Measurements from ENCODE around the gene ACOXL. TPM values are rescaled to one million over a fixed set of nuclear protein-coding genes. Genes with fewer than 3 reads are reported as not detected.

ACOXL gene
- total and polyA plus RNA-seq, 2 of the 8 experiments (the other 6 are each of a cell fraction or from before 2014, with no cell fraction given): 11.4 to 20.6 TPM

GRCh38 chr2:110823165-110823564 is 90.8 kb downstream of the ACOXL start:
- H3K27ac ChIP-seq (ENCODE audit: low read depth, low read length): no peak overlapping the region
- no peaks in the 10 kb centered on the region for H3K23me2 ChIP-seq (ENCODE audit: low read depth, low read length)
- no peak overlapping the region for H4K5ac ChIP-seq (ENCODE audit: insufficient read length, low read depth, low read length)
- FAIRE-seq (no peak), DNase-seq (ENCODE audit: low read depth in 1 of 2, low spot score in 2 of 2) (no peak)
- H4K8ac ChIP-seq (ENCODE audit: extremely low read depth, insufficient read depth, low read length): no peak overlapping the region
- H2BK120ac ChIP-seq (replicated peaks; ENCODE audit: low read depth, low read length): no peak overlapping the region
- 0 out of 4 replicates have a peak, but pooled peaks cover 0 to 6% of the 10 kb centered on the region in 2 experiments for H3K9me3 ChIP-seq (ENCODE audit: insufficient read depth in 2 of 2, low read depth in 1 of 2, low read length in 1 of 2)
- no peak overlapping the region for H3K9ac ChIP-seq (replicated peaks in 1 of 4; ENCODE audit: extremely low read depth in 1 of 4, low read depth in 3 of 4, low read length in 3 of 4)
- ChIA-PET POLR2A (ENCODE audit: partially characterized antibody) (interaction anchor here (0.9 kb wide), 1 partner anchor 9 kb away, joined by 3 read pairs; no protein-coding TSS in a partner anchor), CTCF (ENCODE audit: partially characterized antibody) (interaction anchor here (0.9 to 3.6 kb wide), 4 partner anchors 10 to 31 kb away, joined by 3 to 24 read pairs (median 8); no protein-coding TSS in a partner anchor)
- no peak overlapping the region for H2AK5ac ChIP-seq (ENCODE audit: low read depth, low read length)
- H2BK5ac ChIP-seq (ENCODE audit: low read depth, low read length): no peak overlapping the region
- no peak overlapping the region for H3K4me2 ChIP-seq (ENCODE audit: insufficient read depth in 1 of 2, low read depth in 2 of 2, low read length in 2 of 2)
- no peaks in the 10 kb centered on the region for H3K79me1 ChIP-seq (ENCODE audit: low read depth, low read length)
- no peak overlapping the region for H3K14ac ChIP-seq (ENCODE audit: insufficient read length)
- no peaks in the 10 kb centered on the region for H3K4me1 ChIP-seq (replicated peaks in 1 of 4; ENCODE audit: control insufficient read depth in 3 of 4, insufficient read depth in 4 of 4, low read length in 3 of 4)
- no peak overlapping the region for H3K56ac ChIP-seq (replicated peaks; ENCODE audit: insufficient read length, low read depth, low read length)
- WGBS, 2 experiments (ENCODE audit: extremely low coverage in 1 of 2, insufficient coverage in 1 of 2, insufficient read length in 1 of 2, insufficient replicate concordance in 2 of 2, low coverage in 1 of 2, low lambda C conversion rate in 2 of 2, missing lambda C conversion rate in 1 of 2): 95% methylated on average over 3 of the region's 3 CpGs; no CpG with 5 or more reads in 1 of the 2 experiments
- H3K79me2 ChIP-seq (ENCODE audit: control insufficient read depth in 1 of 2, insufficient read depth in 2 of 2, low read length in 2 of 2): no peaks in the 10 kb centered on the region
- no peak overlapping the region for H4K91ac ChIP-seq (replicated peaks; ENCODE audit: insufficient read length, low read length)
- no peak overlapping the region for H2BK20ac ChIP-seq (ENCODE audit: low read length)
- peaks cover 0 to 21% (median 10%) of the 10 kb centered on the region in 4 experiments; a peak in 4 of 8 replicates for H3K36me3 ChIP-seq (ENCODE audit: control insufficient read depth in 2 of 4, insufficient read depth in 4 of 4, low read length in 3 of 4)
- H3K27me3 ChIP-seq (replicated peaks in 1 of 4; ENCODE audit: control insufficient read depth in 3 of 4, extremely low read depth in 1 of 4, insufficient read depth in 3 of 4, low read length in 3 of 4): no peaks in the 10 kb centered on the region
- no peak overlapping the region for H3K18ac ChIP-seq (ENCODE audit: extremely low read depth, low read length)
- no peaks in the 10 kb centered on the region for H4K20me1 ChIP-seq (replicated peaks in 1 of 2; ENCODE audit: control insufficient read depth in 1 of 2, insufficient read depth in 2 of 2, low read length in 2 of 2)
- no peak overlapping the region for H2BK15ac ChIP-seq (ENCODE audit: low read length)
- no peak overlapping the region for H2BK12ac ChIP-seq (ENCODE audit: low read depth, low read length)
- H3K4ac ChIP-seq (replicated peaks; ENCODE audit: insufficient read length, low read depth, low read length): no peak overlapping the region
- no peak overlapping the region for H3K23ac ChIP-seq (ENCODE audit: insufficient read length)
- no peak overlapping the region for H2AFZ ChIP-seq (ENCODE audit: low read length)
- H3K4me3 ChIP-seq (ENCODE audit: extremely low read depth in 1 of 4, insufficient read depth in 2 of 4, low read depth in 3 of 4, low read length in 4 of 4): no peak overlapping the region
- no peak for TF ChIP-seq NANOG (IDR thresholded peaks at IDR 0.05; ENCODE audit: insufficient read depth, low read depth, low read length, poor library complexity, severe bottlenecking)
- TF ChIP-seq ATF2 (IDR thresholded peaks at IDR 0.05; ENCODE audit: low read length): no peak
- TF ChIP-seq PHF8 (conservative IDR thresholded peaks at IDR 0.05; ENCODE audit: low read depth, low read length): no peak
- no peak for TF ChIP-seq BACH1 (IDR thresholded peaks at IDR 0.05; ENCODE audit: low read length)
- no peak for TF ChIP-seq TAF1 (IDR thresholded peaks at IDR 0.05; ENCODE audit: low read depth, low read length)
- TF ChIP-seq SIRT6 (IDR thresholded peaks at IDR 0.05; ENCODE audit: low read length): no peak
- TF ChIP-seq ATF3 (IDR thresholded peaks at IDR 0.05; ENCODE audit: insufficient read depth, low read depth, low read length): no peak
- TF ChIP-seq BRCA1 (IDR thresholded peaks at IDR 0.05; ENCODE audit: low read depth, low read length): no peak
- TF ChIP-seq HDAC2 (IDR thresholded peaks at IDR 0.05; ENCODE audit: borderline replicate concordance in 1 of 2, low read depth in 2 of 2, low read length in 2 of 2): no peak
- no peak for TF ChIP-seq ASH2L (IDR thresholded peaks at IDR 0.05; ENCODE audit: low read length)
- no peak for TF ChIP-seq CREB1 (IDR thresholded peaks at IDR 0.05)
- TF ChIP-seq MAFK (IDR thresholded peaks at IDR 0.05; ENCODE audit: low read depth, low read length): no peak
